ENCODE results near the gene ZNF576. TPM values are rescaled to one million over a fixed set of nuclear protein-coding genes. Genes with fewer than 3 reads are reported as not detected.
"Not testable (repeated sequence)": the region's sequence is repeated elsewhere in the genome, so short reads cannot be mapped to it uniquely, and the experiment has no call there.

ZNF576 gene
- total RNA-seq, 1 donor from 2014 or later = 14.8 TPM

DNA sequence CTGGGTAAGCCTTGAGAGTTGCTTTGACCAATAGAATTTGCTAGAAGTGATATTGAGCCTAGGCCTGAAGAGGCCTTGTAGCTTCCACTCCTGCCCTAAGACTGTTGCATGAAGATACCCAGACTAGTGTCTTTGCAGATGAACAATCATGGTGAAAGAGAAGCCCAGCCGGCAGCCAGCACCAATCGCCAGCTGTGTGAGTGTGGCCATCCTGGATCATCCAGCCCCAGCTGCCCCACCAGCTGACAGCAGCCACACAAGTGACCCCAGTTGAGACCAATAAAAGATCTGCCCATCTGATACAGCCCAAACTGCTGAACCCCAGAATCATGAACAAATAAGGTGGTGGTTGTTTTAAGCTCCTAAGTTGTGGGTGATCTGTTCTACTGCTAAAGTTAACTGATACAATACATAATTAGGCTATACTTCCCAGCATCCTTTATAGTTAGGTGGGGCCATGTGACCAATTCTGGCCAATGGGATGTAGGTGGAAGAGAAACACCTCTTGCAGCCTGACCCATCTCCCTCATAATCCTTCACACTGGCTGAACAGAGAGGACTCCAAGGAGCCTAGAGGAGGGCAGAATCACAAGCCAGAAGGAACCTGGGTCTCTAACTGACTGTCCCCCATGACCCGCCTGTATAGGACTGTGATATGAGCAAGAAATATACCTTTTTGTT is 32.4 kb downstream of the ZNF576 start:
- Mint-ChIP-seq H3K9me3 (no peaks in the 10 kb centered on the region), H3K36me3 (ENCODE audit: low read depth) (no peaks in the 10 kb centered on the region), H3K27me3 (ENCODE audit: low read depth) (peaks cover 14% of the 10 kb centered on the region), H3K4me1 (ENCODE audit: low read depth) (peaks cover 10% of the 10 kb centered on the region), H3K27ac (no peak overlapping the region), H3K4me3 (ENCODE audit: low read depth) (no peak overlapping the region)
- intact Hi-C loops (cut with micrococcal nuclease) = no loop called here
- no peak for DNase-seq (ENCODE audit: low spot score)

DNA sequence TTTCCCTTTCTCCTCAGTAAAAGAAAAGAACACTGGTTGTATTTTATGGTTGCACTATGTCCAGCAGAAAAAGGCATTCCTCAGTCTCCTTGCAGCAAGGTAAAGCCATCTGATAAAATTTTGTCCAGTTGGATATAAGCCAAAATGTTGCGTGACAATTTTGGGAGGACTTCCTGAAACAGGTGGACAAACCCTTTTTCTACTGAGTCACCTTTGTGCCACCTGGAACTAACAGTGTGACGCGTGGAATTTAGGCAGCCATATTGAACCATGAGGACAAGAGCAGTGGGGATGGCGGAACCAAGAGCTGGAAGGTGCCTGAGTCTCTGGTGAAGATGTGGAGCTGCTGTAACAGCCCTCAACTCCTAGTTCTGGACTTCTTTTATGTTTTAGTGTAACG is 35.1 kb downstream of the ZNF576 start:
- Mint-ChIP-seq H3K4me3 (ENCODE audit: low read depth) (no peak overlapping the region), H3K27me3 (ENCODE audit: low read depth) (peaks cover 17% of the 10 kb centered on the region), H3K9me3 (no peaks in the 10 kb centered on the region), H3K27ac (no peak overlapping the region), H3K36me3 (ENCODE audit: low read depth) (no peaks in the 10 kb centered on the region), H3K4me1 (ENCODE audit: low read depth) (peaks cover 1% of the 10 kb centered on the region)
- no peak for DNase-seq (ENCODE audit: low spot score)
- intact Hi-C loops (cut with micrococcal nuclease) = no loop called here

DNA sequence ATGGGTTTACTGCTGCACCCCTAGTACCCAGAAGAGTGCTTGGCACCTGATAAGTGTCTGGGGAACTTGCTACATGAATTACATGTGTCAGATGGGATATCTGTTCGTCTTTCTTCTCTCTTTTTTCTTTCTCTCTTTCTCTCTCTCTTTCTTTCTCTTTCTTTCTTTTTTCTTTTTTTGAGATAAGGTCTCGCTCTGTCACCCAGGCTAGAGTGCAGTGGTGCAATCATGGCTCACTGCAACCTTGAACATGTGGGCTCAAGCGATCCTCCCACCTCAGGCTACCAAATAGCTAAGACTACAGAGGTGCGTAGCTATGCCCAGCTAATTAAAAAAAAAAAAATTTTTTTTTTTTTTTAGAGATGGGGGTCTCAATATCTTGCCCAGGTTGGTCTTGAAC is 37.1 kb downstream of the ZNF576 start:
- Mint-ChIP-seq H3K9me3 (no peaks in the 10 kb centered on the region), H3K4me1 (ENCODE audit: low read depth) (no peaks in the 10 kb centered on the region), H3K36me3 (ENCODE audit: low read depth) (no peaks in the 10 kb centered on the region), H3K27ac (no peak overlapping the region), H3K27me3 (ENCODE audit: low read depth) (peaks cover 27% of the 10 kb centered on the region), H3K4me3 (ENCODE audit: low read depth) (no peak overlapping the region)
- intact Hi-C loops (cut with micrococcal nuclease) = no loop called here
- no peak for DNase-seq (ENCODE audit: low spot score)

DNA sequence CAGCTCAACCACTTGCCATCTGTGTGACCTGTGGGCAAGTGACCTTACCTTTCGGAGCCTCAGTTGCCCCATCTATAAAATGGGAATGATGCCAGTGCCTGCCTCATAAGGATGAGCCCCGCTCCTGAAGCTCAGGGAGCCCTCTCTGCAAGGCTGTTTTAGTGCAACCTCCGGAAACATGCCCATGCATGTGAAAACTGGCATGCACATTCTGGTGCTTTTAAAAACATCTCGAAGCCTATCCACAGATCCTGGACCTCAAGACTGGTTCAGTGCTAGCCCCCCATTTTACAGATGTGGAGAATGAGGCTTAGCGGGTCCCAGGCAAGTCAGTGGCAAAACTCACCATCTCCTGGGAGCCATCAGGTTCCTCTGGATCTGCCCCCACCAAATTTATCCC is 37.7 kb downstream of the ZNF576 start:
- Mint-ChIP-seq H3K4me1 (ENCODE audit: low read depth) (peaks cover 3% of the 10 kb centered on the region), H3K36me3 (ENCODE audit: low read depth) (no peaks in the 10 kb centered on the region), H3K9me3 (no peaks in the 10 kb centered on the region), H3K27ac (no peak overlapping the region), H3K4me3 (ENCODE audit: low read depth) (no peak overlapping the region), H3K27me3 (ENCODE audit: low read depth) (peaks cover 32% of the 10 kb centered on the region)
- no peak for DNase-seq (ENCODE audit: low spot score)
- intact Hi-C loops (cut with micrococcal nuclease) = no loop called here

DNA sequence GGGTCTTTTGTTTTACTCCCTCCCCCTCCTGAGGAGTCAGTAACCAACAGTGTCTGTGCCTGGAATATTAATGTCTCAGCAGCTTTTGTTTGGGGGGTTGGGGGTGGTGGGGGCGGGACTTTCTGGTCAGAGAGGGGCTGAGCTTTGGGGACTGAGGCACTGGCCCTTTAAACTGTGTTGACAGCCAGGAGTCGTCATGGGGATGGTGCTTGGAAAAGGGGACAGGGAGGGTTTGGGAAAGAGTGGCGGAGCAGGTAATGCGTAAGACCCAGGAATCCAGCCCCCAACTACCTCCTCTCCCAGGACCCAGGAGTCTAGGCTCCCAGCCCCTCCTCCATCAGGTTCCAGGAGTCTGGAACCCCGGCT is 38.1 kb downstream of the ZNF576 start:
- Mint-ChIP-seq H3K27me3 (ENCODE audit: low read depth) (peaks cover 34% of the 10 kb centered on the region), H3K9me3 (no peaks in the 10 kb centered on the region), H3K27ac (no peak overlapping the region), H3K4me3 (ENCODE audit: low read depth) (no peak overlapping the region), H3K36me3 (ENCODE audit: low read depth) (no peaks in the 10 kb centered on the region), H3K4me1 (ENCODE audit: low read depth) (peaks cover 4% of the 10 kb centered on the region)
- intact Hi-C loops (cut with micrococcal nuclease) = no loop called here
- DNase-seq (ENCODE audit: low spot score) = no peak

DNA sequence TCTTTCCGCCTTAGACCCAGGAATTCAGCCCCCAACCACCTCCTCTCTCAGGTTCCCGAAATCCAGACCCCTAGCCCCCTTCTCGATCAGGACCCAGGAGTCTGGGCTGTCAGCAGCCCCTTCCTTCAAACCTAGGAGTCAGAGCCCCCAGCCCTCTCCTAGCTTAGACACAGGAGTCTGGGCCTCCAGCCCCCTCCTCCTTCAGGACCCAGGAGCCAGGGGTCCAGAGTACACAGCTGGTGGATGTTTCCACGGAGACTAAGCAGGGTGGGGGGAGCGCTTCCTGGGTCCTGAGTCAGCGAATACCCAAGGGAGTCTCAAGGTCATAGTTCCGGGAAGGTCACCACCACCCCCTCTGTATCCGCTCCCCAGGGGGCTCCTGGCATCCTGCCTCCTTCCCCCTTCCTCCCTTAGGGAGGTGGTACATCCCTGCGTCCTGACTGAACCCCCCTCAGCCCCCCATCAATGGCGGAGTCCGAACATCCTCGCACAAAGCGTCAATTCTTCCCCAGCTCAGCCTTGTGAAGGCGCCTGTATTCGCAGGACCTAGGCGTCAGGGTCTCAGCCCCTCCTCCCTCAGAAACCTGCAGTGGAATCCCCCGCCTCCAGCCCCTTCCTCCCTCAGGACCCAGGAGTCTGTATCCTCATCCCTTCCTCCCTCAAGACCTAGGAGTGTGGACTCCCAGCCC is 38.6 kb downstream of the ZNF576 start:
- no peak for DNase-seq (ENCODE audit: low spot score)
- H3K4me1 Mint-ChIP-seq (ENCODE audit: low read depth) = peaks cover 6% of the 10 kb centered on the region
- no peaks in the 10 kb centered on the region for H3K36me3 Mint-ChIP-seq (ENCODE audit: low read depth)
- H3K4me3 Mint-ChIP-seq (ENCODE audit: low read depth) = no peak overlapping the region
- H3K9me3 Mint-ChIP-seq = no peaks in the 10 kb centered on the region
- intact Hi-C loops (cut with micrococcal nuclease) = no loop called here
- peaks cover 35% of the 10 kb centered on the region for H3K27me3 Mint-ChIP-seq (ENCODE audit: low read depth)
- H3K27ac Mint-ChIP-seq = no peak overlapping the region

DNA sequence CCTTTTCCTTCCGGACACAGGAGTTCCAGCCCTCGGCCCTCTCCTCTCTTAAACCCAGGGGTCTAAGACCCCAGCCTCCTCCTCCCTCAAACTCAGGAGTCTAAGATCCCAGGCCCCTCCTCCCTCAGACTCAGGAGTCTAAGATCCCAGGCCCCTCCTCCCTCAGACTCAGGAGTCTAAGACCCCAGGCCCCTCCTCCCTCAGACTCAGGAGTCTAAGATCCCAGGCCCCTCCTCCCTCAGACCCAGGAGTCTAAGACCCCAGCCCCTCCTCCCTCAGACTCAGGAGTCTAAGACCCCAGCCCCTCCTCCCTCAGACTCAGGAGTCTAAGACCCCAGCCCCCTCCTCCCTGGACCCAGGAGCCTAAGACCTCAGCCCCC is 39.2 kb downstream of the ZNF576 start:
- H3K9me3 Mint-ChIP-seq; DNase-seq (ENCODE audit: low spot score); H3K4me1 Mint-ChIP-seq (ENCODE audit: low read depth); H3K36me3 Mint-ChIP-seq (ENCODE audit: low read depth); H3K4me3 Mint-ChIP-seq (ENCODE audit: low read depth); H3K27ac Mint-ChIP-seq; intact Hi-C loops (cut with micrococcal nuclease): not testable (repeated sequence)
- peaks cover 39% of the 10 kb centered on the region for H3K27me3 Mint-ChIP-seq (ENCODE audit: low read depth)

DNA sequence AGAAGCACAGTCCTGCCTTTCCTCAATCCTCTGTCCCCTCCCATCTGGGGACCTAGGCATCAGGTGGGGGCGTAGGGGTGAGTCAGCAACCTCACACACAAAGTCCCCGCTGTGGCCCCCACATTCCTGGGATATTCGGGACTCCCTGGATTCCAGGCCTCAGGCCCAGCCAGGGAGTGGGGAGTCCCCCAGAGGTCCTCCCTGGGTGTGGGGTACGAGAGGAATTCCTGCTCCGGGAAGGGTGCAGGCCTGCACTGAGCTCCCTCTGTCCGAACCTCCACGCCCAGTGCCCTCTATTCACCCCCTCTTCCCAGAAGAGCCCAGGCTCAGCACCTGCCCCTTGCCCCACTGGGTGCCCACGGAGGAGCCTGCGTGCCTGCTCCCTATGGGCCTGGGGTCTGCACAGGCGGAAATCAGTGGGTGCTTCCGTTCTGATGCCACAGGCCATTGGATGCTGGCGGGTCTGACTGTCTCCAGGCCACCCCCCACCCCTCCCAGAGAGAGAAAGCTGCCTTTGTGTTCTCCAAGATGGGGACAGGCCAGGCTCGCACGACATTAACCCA is 39.8 kb downstream of the ZNF576 start:
- no peaks in the 10 kb centered on the region for H3K9me3 Mint-ChIP-seq
- H3K4me3 Mint-ChIP-seq (ENCODE audit: low read depth) = no peak overlapping the region
- no peak overlapping the region for H3K27ac Mint-ChIP-seq
- H3K36me3 Mint-ChIP-seq (ENCODE audit: low read depth) = no peaks in the 10 kb centered on the region
- H3K4me1 Mint-ChIP-seq (ENCODE audit: low read depth) = peaks cover 8% of the 10 kb centered on the region
- DNase-seq (ENCODE audit: low spot score) = no peak
- H3K27me3 Mint-ChIP-seq (ENCODE audit: low read depth) = peaks cover 43% of the 10 kb centered on the region
- intact Hi-C loops (cut with micrococcal nuclease) = no loop called here

DNA sequence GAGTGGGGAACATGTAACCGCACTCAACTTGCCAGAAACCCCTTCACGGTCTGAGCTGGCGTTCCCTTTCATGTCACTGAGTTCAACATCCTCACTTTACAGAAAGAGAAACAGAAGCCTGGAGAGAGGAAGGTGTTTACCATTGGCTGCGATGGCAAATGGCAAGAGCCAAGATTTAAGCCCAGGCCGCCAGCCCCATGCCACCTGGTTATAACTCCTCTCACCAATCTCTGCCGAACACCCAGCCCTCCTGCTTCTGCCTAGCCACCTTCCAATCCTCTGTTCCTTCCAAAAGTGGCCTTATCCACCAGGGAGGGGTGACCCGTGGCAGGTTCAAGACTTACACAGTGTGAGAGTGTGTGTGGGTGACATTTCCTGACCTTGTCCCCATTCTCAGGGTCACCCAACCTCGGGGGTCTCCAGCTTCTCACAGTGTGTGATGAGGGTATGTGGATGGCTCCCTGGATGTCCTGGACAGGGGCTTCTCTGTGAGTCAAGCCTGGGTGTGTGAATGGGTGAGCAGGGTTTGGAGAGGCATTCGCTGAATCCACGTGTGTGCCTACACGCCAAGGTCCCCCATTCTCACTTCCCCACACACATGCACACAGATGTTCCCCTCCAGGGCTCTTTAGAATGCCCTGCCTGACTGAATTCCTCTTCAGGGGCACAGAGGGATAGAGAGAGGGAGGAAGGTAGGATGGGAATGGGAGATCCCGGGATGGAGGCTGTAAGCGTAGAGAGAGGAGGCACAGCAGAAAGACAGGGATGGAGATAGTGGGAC is 42.0 kb downstream of the ZNF576 start:
- Mint-ChIP-seq H3K36me3 (ENCODE audit: low read depth) (no peaks in the 10 kb centered on the region), H3K27ac (no peak overlapping the region), H3K4me3 (ENCODE audit: low read depth) (peak overlapping the region; percentile 79), H3K27me3 (ENCODE audit: low read depth) (peaks cover 45% of the 10 kb centered on the region), H3K4me1 (ENCODE audit: low read depth) (peaks cover 8% of the 10 kb centered on the region), H3K9me3 (no peaks in the 10 kb centered on the region)
- intact Hi-C loops (cut with micrococcal nuclease) = no loop called here
- DNase-seq (ENCODE audit: low spot score) = no peak

DNA sequence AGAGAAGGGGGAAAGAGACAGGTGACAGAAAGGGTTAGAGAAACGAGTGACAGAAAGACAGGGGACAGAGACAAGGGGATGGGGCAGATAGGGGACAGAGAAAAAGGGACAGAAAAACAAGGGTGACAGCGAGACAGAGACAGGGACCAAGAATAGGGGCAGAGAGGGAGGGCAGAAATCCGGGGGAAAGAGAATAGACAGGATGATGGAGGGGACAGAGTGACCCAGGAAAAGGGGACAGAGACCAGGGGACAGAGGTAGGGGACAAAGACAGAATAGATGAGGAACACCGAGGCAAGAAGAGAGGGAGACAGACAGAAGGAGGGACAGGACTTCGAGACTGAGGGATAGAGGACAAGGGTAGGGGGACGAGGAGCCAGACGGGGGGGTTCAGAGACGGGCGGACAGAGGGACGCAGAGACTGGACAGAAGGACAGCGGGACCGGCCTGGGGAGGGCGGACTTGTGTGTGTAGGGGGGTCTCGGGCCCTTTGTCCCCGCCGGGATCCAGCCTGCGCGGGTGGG is 42.7 kb downstream of the ZNF576 start:
- Mint-ChIP-seq H3K27me3 (ENCODE audit: low read depth) (peaks cover 45% of the 10 kb centered on the region), H3K4me3 (ENCODE audit: low read depth) (peak overlapping the region; percentile 79), H3K9me3 (no peaks in the 10 kb centered on the region), H3K4me1 (ENCODE audit: low read depth) (peaks cover 8% of the 10 kb centered on the region), H3K36me3 (ENCODE audit: low read depth) (no peaks in the 10 kb centered on the region), H3K27ac (peak overlapping the region; percentile 1)
- no peak for DNase-seq (ENCODE audit: low spot score)
- intact Hi-C loops (cut with micrococcal nuclease) = no loop called here

DNA sequence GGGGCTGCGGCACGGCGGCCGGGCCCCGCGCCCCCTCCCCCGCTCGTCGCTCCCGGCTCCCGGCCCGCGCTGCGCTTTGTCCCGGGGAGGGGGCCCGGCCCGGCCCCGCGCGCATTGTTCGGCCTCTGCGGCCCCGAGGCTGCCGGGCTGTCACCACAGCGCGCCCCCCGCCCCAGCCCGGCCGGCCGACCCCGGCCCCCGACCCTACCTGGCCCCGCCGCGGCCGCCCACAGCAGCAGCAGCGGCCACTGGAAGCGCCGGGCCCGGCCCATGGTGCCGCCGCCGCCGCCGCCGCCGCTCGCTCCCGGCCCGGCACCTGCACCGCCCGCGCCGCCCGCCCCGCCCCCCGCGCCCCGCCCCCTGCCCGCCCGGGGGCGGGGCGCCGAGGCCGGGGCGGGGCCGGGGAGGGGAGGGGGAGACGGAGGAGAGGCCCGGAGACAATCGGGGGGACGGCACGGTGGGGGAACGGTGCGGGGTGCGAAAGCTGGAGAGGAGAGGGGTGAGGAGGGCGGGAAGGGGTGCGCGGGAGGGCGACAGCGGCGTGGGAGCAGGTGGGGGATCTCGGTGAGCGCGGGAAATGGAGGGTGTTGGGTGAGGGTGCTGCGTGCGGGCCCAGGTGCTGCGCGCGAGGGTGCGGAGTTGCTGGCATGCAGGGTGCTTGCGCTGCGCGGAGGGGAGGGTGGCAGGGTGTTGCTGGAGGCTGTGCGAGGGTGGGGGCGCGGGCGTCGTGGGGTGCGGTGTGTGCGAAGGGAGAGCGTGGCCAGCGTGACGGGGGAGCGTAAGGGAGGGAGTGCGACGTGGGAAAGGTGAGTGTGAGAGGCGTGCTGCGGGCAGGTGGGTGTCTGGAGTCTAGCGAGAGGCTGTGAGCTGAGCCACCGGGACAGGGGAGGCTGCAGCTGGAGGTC is 43.4 kb downstream of the ZNF576 start, which contains the start of gene CADM4:
CADM4 (minus strand) TSS at position 332 of the 905 bp plus-strand sequence; CDS start at position 272, 60 bp downstream.
- peak within 1 kb of the TSS; percentile 7 for H3K27ac Mint-ChIP-seq
- peak; percentile 30 for DNase-seq (ENCODE audit: low spot score)
- intact Hi-C loops (cut with micrococcal nuclease) = no loop called here

DNA sequence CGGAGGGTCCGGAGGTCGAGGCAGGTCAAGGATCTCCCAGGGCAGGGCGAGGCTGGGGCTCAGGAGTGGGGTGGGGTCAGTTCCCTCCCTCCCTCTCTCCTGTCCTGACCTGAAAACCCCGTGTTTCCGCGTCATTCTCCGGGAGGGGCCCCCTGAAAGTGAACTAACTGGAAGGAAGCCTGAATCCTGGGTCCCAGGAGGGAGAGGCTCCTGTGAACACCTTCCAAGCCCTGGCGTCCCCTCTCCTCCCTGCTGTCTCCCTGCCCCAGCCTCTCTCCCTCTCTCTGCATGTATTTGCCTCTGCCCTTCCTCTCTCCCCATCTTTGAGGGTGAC is 44.0 kb downstream of the ZNF576 start:
- DNase-seq (ENCODE audit: low spot score) = no peak
- intact Hi-C loops (cut with micrococcal nuclease) = no loop called here
- H3K27ac Mint-ChIP-seq = no peak overlapping the region
- peaks cover 8% of the 10 kb centered on the region for H3K4me1 Mint-ChIP-seq (ENCODE audit: low read depth)
- H3K4me3 Mint-ChIP-seq (ENCODE audit: low read depth) = peak overlapping the region; percentile 66
- H3K9me3 Mint-ChIP-seq = no peaks in the 10 kb centered on the region
- no peaks in the 10 kb centered on the region for H3K36me3 Mint-ChIP-seq (ENCODE audit: low read depth)
- H3K27me3 Mint-ChIP-seq (ENCODE audit: low read depth) = peaks cover 43% of the 10 kb centered on the region

More for the DNA sequence above, 43.4 kb downstream of the ZNF576 start, which contains the start of gene CADM4:
- H3K27me3 Mint-ChIP-seq (ENCODE audit: low read depth) = peaks cover 45% of the 10 kb centered on the region
- peaks cover 8% of the 10 kb centered on the region for H3K4me1 Mint-ChIP-seq (ENCODE audit: low read depth)
- H3K9me3 Mint-ChIP-seq = no peaks in the 10 kb centered on the region
- H3K4me3 Mint-ChIP-seq (ENCODE audit: low read depth) = peak within 1 kb of the TSS; percentile 79
- H3K36me3 Mint-ChIP-seq (ENCODE audit: low read depth) = no peaks in the 10 kb centered on the region
